ENCODE data around the gene HBB. TPM values are rescaled to one million over a fixed set of nuclear protein-coding genes. Genes with fewer than 3 reads are reported as not detected.

HBB gene
- total and polyA plus RNA-seq, 2 of the 4 experiments (the other 2 are of a cell fraction): 0.24 TPM; not detected in 1

- H2AK9ac ChIP-seq (replicated peaks; ENCODE audit: low read depth, low read length, poor library complexity): no peak overlapping the region
- CTCF ChIA-PET: no interaction called here
- H3K79me1 ChIP-seq (ENCODE audit: low read depth in 1 of 2, low read length in 2 of 2): no peaks in the 10 kb centered on the region
- H4K8ac ChIP-seq (ENCODE audit: low read depth in 2 of 2, low read length in 2 of 2): peak overlapping the region in 1 of 2 experiments; percentile 63; a peak in 2 of 4 replicates
- no peak overlapping the region; the same call in 1 of the 2 replicates for H3K27ac ChIP-seq (ENCODE audit: insufficient read depth, low read length)
- no CpG with 5 or more reads among the region's 6 CpGs for WGBS, 2 experiments (ENCODE audit: extremely low coverage in 2 of 2, insufficient read length in 1 of 2)
- H3K4me1 ChIP-seq (ENCODE audit: control insufficient read depth, insufficient read depth, low read length): peaks cover 11% of the 10 kb centered on the region
- H3K36me3 ChIP-seq (ENCODE audit: control insufficient read depth, insufficient read depth, low read length): no peaks in the 10 kb centered on the region
- H3K4ac ChIP-seq (ENCODE audit: low read depth, low read length): peak overlapping the region; percentile 64
- no peak overlapping the region; the same call in 1 of the 2 replicates for H3K56ac ChIP-seq (ENCODE audit: extremely low read depth, insufficient read depth, low read length)
- peak overlapping the region; percentile 38; the same call in 1 of the 2 replicates for H4K91ac ChIP-seq (ENCODE audit: insufficient read depth, low read depth, low read length)
- H3K18ac ChIP-seq (ENCODE audit: low read depth, low read length): peak overlapping the region; percentile 73; the same call in 1 of the 2 replicates
- in situ Hi-C loops (cut with MboI; ENCODE audit: low sequenced_read_pairs): no loop called here
- H2BK15ac ChIP-seq (ENCODE audit: low read depth, low read length): peak overlapping the region; percentile 26; the same call in 2 of the 3 replicates
- intact Hi-C loops (cut with micrococcal nuclease): no loop called here
- no peak for DNase-seq
- peaks cover 7% of the 10 kb centered on the region for H3K9me1 ChIP-seq (ENCODE audit: insufficient read depth, low read length)
- H3K4me3 ChIP-seq (ENCODE audit: insufficient read depth, low read depth, low read length): no peak overlapping the region
- no peaks in the 10 kb centered on the region for H4K20me1 ChIP-seq (ENCODE audit: insufficient read depth, low read length)
- peak overlapping the region; percentile 25; the same call in 1 of the 2 replicates for H4K5ac ChIP-seq (ENCODE audit: low read depth, low read length)
- H3K4me2 ChIP-seq (ENCODE audit: low read depth, low read length): no peak overlapping the region
- peak overlapping the region; percentile 94 for H2BK120ac ChIP-seq (ENCODE audit: low read depth, low read length)
- peak overlapping the region; percentile 91 for H2BK20ac ChIP-seq (ENCODE audit: low read depth, low read length)
- H3K23ac ChIP-seq (ENCODE audit: low read depth, low read length): 0 out of 2 replicates have a peak overlapping the region, but pooled peaks have one; percentile 44
- POLR2A ChIA-PET (ENCODE audit: unreplicated experiment): no interaction called here
- H2BK5ac ChIP-seq (ENCODE audit: low read depth, low read length, poor library complexity, severe bottlenecking): peak overlapping the region; percentile 46
- dilution Hi-C loops (cut with HindIII; ENCODE audit: low sequenced_read_pairs, unreplicated experiment): no loop called here
- peak overlapping the region; percentile 70; the same call in 1 of the 2 replicates for H2AK5ac ChIP-seq (ENCODE audit: low read depth, low read length)
- ATAC-seq (ENCODE audit: low read depth): peak; percentile 41; the same call in 1 of the 2 replicates
- H3K9me3 ChIP-seq (ENCODE audit: control insufficient read depth, insufficient read depth, low read length): no peaks in the 10 kb centered on the region
- no TSS peak for BruUV-seq (replicated peaks)
- no peak overlapping the region for H3K9ac ChIP-seq (ENCODE audit: low read depth, low read length)
- TF ChIP-seq BHLHE40 (IDR thresholded peaks at IDR 0.05; ENCODE audit: low read depth, low read length) (no peak), CHD1 (IDR thresholded peaks at IDR 0.05; ENCODE audit: low read depth, low read length) (no peak), RFX5 (IDR thresholded peaks at IDR 0.05; ENCODE audit: low read depth, low read length) (no peak), FOS (IDR thresholded peaks at IDR 0.05; ENCODE audit: low read depth, low read length) (no peak), ELK1 (IDR thresholded peaks at IDR 0.05; ENCODE audit: borderline replicate concordance, low read depth, low read length) (no peak), RCOR1 (IDR thresholded peaks at IDR 0.05; ENCODE audit: insufficient replicate concordance, low read length) (no peak), NFE2L2 (IDR thresholded peaks at IDR 0.05; ENCODE audit: low read depth, low read length) (no peak)
- TF ChIP-seq, protein P1, sequence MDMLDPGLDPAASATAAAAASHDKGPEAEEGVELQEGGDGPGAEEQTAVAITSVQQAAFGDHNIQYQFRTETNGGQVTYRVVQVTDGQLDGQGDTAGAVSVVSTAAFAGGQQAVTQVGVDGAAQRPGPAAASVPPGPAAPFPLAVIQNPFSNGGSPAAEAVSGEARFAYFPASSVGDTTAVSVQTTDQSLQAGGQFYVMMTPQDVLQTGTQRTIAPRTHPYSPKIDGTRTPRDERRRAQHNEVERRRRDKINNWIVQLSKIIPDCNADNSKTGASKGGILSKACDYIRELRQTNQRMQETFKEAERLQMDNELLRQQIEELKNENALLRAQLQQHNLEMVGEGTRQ (IDR thresholded peaks at IDR 0.05; ENCODE audit: low read depth, low read length): no peak
- peak overlapping the region; percentile 80 for H3K14ac ChIP-seq (replicated peaks; ENCODE audit: low read depth, low read length)
- no peaks in the 10 kb centered on the region for H3K27me3 ChIP-seq (ENCODE audit: control insufficient read depth, insufficient read depth, low read length)
- H2AFZ ChIP-seq (replicated peaks; ENCODE audit: low read length, poor library complexity): no peak overlapping the region
Observed at GRCh38 chr11:5275369-5276110, 48.7 kb upstream of the HBB start.
